Measurements from ENCODE around the gene RDH5.

DNA sequence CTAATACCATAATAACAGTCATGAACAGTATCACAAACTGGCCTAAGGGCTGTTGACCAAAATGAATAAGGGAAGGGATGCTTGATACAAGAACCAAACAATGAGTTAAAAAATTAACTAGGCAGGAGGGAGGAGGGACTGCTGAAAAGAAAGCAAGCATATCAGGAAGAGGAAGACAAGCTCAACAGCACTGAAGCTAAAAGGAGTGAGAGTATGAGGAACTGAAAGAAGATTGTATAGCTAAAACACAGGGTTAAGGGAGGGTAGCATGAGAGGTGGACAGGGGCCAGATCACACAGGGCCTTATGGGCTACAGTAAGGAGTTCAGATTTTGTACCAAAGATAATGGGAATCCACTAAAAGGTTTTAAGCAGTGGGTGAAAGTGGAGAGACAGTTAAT lies 46.6 kb upstream of the RDH5 start:
- peak in 1 of 3 donors; percentile 18 for TF ChIP-seq POLR2AphosphoS5 (IDR thresholded peaks at IDR 0.05)
- TF ChIP-seq, protein P1, sequence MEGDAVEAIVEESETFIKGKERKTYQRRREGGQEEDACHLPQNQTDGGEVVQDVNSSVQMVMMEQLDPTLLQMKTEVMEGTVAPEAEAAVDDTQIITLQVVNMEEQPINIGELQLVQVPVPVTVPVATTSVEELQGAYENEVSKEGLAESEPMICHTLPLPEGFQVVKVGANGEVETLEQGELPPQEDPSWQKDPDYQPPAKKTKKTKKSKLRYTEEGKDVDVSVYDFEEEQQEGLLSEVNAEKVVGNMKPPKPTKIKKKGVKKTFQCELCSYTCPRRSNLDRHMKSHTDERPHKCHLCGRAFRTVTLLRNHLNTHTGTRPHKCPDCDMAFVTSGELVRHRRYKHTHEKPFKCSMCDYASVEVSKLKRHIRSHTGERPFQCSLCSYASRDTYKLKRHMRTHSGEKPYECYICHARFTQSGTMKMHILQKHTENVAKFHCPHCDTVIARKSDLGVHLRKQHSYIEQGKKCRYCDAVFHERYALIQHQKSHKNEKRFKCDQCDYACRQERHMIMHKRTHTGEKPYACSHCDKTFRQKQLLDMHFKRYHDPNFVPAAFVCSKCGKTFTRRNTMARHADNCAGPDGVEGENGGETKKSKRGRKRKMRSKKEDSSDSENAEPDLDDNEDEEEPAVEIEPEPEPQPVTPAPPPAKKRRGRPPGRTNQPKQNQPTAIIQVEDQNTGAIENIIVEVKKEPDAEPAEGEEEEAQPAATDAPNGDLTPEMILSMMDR (IDR thresholded peaks at IDR 0.05 in 8 of 11, conservative IDR thresholded peaks at IDR 0.05 in 3 of 11) = no peak
- TF ChIP-seq POLR2A (IDR thresholded peaks at IDR 0.05) = no peak
